Endothelial cell of umbilical vein (primary cell): ENCODE results near the gene SMCP.

ENCODE experiments used
- EZH2 ChIP-seq: IDR thresholded peaks from 2 replicates; pipeline ENCODE4 v1.6.1; 2012; ENCODE audit warnings: borderline replicate concordance, low read depth, mild to moderate bottlenecking, moderate library complexity, low read length, inconsistent platforms; ENCODE audit not compliant: severe bottlenecking
- FOS ChIP-seq: IDR thresholded peaks from 2 replicates; pipeline ENCODE4 v1.6.1; 2011; ENCODE audit warnings: mild to moderate bottlenecking, low read length, moderate library complexity, borderline replicate concordance; ENCODE audit not compliant: insufficient read depth
- GATA2 ChIP-seq: IDR thresholded peaks from 2 replicates; pipeline ENCODE4 v1.7.0; 2011; ENCODE audit warnings: low read depth, mild to moderate bottlenecking, moderate library complexity, mixed read lengths, low read length; ENCODE audit not compliant: insufficient read length, insufficient read depth
- JUN ChIP-seq: IDR thresholded peaks from 2 replicates; pipeline ENCODE4 v1.6.1; 2011; ENCODE audit warnings: borderline replicate concordance, low read depth; ENCODE audit not compliant: insufficient read length, insufficient read depth
- MYC ChIP-seq: IDR thresholded peaks from one replicate; pipeline ENCODE4 v1.6.1; 2011; ENCODE audit warnings: mild to moderate bottlenecking, low read depth, low read length
- POLR2A ChIP-seq: IDR thresholded peaks from 2 replicates; pipeline ENCODE4 v1.6.1; 2012; ENCODE audit warnings: low read depth, mild to moderate bottlenecking, control low read depth, low read length
- POLR2AphosphoS5 ChIP-seq: IDR thresholded peaks from 2 replicates; pipeline ENCODE4 v1.6.1; 2012; ENCODE audit warnings: low read depth, mild to moderate bottlenecking, control low read depth, low read length, moderate library complexity; ENCODE audit not compliant: insufficient read depth
- TF ChIP-seq, protein P1 (sequence below), 2 donors: IDR thresholded peaks; 1 replicate in 1 of 2; 2 replicates in 1 of 2; pipeline ENCODE4 v1.5.1; 2011; ENCODE audit warnings: low read length in 2 of 2, mild to moderate bottlenecking in 2 of 2, moderate library complexity in 2 of 2, control low read depth in 1 of 2, inconsistent platforms in 1 of 2, low read depth in 1 of 2; ENCODE audit not compliant: insufficient read depth in 1 of 2; ENCODE audit errors: extremely low read depth in 1 of 2
- TF ChIP-seq, protein P2 (sequence below): IDR thresholded peaks from 2 replicates; pipeline ENCODE4 v1.6.1; 2011; ENCODE audit not compliant: insufficient read depth, insufficient read length

DNA sequence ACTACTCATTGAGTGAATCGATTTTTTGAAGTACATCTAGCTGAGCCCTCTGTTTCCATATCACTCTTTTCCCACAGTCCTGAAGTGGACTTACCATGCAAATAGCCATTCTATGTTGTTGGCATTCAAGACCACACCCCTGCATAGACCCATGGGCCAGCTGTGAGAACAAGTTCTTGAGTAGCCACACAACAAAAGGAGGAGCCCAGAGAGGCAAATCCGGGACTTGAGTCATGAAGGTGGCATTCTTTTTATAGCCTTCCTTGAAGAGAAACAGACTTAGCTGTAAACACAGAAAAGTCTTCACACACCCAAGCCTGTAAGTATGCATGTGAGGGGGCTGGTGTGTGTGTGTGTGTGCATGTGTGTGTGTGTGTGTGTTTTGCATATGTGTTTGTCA is 55.1 kb downstream of the SMCP start:
- TF ChIP-seq, protein P1, sequence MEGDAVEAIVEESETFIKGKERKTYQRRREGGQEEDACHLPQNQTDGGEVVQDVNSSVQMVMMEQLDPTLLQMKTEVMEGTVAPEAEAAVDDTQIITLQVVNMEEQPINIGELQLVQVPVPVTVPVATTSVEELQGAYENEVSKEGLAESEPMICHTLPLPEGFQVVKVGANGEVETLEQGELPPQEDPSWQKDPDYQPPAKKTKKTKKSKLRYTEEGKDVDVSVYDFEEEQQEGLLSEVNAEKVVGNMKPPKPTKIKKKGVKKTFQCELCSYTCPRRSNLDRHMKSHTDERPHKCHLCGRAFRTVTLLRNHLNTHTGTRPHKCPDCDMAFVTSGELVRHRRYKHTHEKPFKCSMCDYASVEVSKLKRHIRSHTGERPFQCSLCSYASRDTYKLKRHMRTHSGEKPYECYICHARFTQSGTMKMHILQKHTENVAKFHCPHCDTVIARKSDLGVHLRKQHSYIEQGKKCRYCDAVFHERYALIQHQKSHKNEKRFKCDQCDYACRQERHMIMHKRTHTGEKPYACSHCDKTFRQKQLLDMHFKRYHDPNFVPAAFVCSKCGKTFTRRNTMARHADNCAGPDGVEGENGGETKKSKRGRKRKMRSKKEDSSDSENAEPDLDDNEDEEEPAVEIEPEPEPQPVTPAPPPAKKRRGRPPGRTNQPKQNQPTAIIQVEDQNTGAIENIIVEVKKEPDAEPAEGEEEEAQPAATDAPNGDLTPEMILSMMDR (IDR thresholded peaks at IDR 0.05; ENCODE audit: extremely low read depth in 1 of 2, insufficient read depth in 1 of 2, low read depth in 1 of 2, low read length in 2 of 2) = no peak
- TF ChIP-seq POLR2AphosphoS5 (no peak), EZH2 (no peak), MYC (no peak), JUN (no peak), POLR2A (no peak), FOS (no peak), GATA2 (no peak)
- TF ChIP-seq, protein P2, sequence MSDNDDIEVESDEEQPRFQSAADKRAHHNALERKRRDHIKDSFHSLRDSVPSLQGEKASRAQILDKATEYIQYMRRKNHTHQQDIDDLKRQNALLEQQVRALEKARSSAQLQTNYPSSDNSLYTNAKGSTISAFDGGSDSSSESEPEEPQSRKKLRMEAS = no peak
